ENCODE data around the gene PDE1A.

DNA sequence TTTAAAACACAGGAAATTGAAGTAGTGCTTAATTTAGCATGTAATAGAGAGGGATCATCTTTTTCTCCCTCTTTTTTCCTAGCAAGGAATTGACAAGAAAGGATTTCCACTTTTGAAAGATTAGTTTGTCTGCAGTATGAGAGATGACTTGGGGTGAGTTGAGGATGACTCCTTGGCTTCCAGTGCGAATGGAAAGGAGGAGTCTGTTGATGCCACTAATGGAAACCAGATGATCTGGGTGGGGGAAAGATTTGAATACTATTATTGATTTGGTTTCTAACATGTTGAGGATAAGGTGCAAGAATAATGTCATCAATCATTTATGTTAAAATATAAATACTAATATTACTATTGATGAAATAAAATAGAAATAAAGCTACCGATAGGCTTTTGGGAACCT is 235.8 kb downstream of the PDE1A start:
- TF ChIP-seq, protein P1, sequence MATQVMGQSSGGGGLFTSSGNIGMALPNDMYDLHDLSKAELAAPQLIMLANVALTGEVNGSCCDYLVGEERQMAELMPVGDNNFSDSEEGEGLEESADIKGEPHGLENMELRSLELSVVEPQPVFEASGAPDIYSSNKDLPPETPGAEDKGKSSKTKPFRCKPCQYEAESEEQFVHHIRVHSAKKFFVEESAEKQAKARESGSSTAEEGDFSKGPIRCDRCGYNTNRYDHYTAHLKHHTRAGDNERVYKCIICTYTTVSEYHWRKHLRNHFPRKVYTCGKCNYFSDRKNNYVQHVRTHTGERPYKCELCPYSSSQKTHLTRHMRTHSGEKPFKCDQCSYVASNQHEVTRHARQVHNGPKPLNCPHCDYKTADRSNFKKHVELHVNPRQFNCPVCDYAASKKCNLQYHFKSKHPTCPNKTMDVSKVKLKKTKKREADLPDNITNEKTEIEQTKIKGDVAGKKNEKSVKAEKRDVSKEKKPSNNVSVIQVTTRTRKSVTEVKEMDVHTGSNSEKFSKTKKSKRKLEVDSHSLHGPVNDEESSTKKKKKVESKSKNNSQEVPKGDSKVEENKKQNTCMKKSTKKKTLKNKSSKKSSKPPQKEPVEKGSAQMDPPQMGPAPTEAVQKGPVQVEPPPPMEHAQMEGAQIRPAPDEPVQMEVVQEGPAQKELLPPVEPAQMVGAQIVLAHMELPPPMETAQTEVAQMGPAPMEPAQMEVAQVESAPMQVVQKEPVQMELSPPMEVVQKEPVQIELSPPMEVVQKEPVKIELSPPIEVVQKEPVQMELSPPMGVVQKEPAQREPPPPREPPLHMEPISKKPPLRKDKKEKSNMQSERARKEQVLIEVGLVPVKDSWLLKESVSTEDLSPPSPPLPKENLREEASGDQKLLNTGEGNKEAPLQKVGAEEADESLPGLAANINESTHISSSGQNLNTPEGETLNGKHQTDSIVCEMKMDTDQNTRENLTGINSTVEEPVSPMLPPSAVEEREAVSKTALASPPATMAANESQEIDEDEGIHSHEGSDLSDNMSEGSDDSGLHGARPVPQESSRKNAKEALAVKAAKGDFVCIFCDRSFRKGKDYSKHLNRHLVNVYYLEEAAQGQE (IDR thresholded peaks at IDR 0.05; ENCODE audit: insufficient read depth in 1 of 2, low read depth in 2 of 2, low read length in 2 of 2): no peak
- TF ChIP-seq POLR2AphosphoS5 (IDR thresholded peaks at IDR 0.05; ENCODE audit: low read depth, low read length): no peak
- TF ChIP-seq TAF1 (IDR thresholded peaks at IDR 0.05; ENCODE audit: borderline replicate concordance, insufficient read depth, low read length): no peak
